Left lung (tissue), 10 donors: ENCODE results near the gene NHEJ1. TPM values are rescaled to one million over a fixed set of nuclear protein-coding genes. Genes with fewer than 3 reads are reported as not detected.
A peak's percentile ranks its signal among the peaks of the same experiment; 100 is the strongest.

Source experiments
- ATAC-seq: fragments of 200-7000 bp; cut with Tn5 transposase; one replicate; pipeline ENCODE4 v1.9.1; 2020; ENCODE audit warnings: moderate library complexity
- DNase-seq, 4 donors: peaks; one replicate each; pipeline ENCODE4 v3.0.0-alpha.2; 2013 to 2020
- H3K27ac ChIP-seq, 2 donors: fragments of 200-600 bp; sonication (generic) in 1 of 2; one replicate each; pipeline versions ENCODE4 v1.5.0 to v1.8.0; 2020 to 2021
- H3K27me3 ChIP-seq, 2 donors: fragments of 200-600 bp; sonication (generic) in 1 of 2; one replicate each; pipeline versions ENCODE4 v1.5.0 to v1.8.0; 2020 to 2021
- H3K36me3 ChIP-seq, 2 donors: fragments of 200-600 bp; sonication (generic) in 1 of 2; one replicate each; pipeline versions ENCODE4 v1.5.0 to v1.8.0; 2020 to 2021
- H3K4me1 ChIP-seq, 2 donors: fragments of 200-600 bp; one replicate each; pipeline ENCODE4 v1.8.0; 2021
- H3K4me3 ChIP-seq, 2 donors: fragments of 200-600 bp; sonication (generic) in 1 of 2; one replicate each; pipeline versions ENCODE4 v1.5.0 to v1.8.0; 2020 to 2021; ENCODE audit warnings: mild to moderate bottlenecking in 1 of 2
- H3K9me3 ChIP-seq, 2 donors: fragments of 200-600 bp; sonication (generic) in 1 of 2; one replicate each; pipeline versions ENCODE4 v1.5.0 to v1.8.0; 2020 to 2021
- intact Hi-C, 2 donors: fragments of 100-400 bp; cut with DNase I; formaldehyde crosslinking; loops; one replicate each; pipeline versions ENCODE4 v1.11.2 to v1.14.2; 2022
- polyA plus RNA-seq, 6 donors: library from polyadenylated mRNA; unstranded; fragments of 120-200 nt; gene quantifications; one replicate each; pipeline ENCODE4 v1.2.1, GENCODE V29; 2013; ENCODE audit not compliant: insufficient read length in 6 of 6
- total RNA-seq, 2 donors: library from RNA; stranded (reverse); fragmentation: NEBNext Ultra II Directional; extraction: Animal tissue kit (Norgen Biotek cat#: 25700); gene quantifications; one replicate each; pipeline ENCODE4 v1.2.1, GENCODE V29; 2021
- TF ChIP-seq, protein P1 (sequence below), 2 donors: fragments of 200-600 bp; sonication (generic) in 1 of 2; IDR thresholded peaks; one replicate each; pipeline versions ENCODE4 v1.5.0 to v1.8.0; 2021; ENCODE audit warnings: antibody characterized with exemption in 2 of 2
- donor health status: DM: no; HTN: yes; CAD: no.
- donor health status: DM: no; HTN: no; CAD: no.

NHEJ1 gene
- total and polyA plus RNA-seq, 8 donors = 14.0 to 20.9 (median 18.2) TPM

GRCh38 chr2:219197388-219197787 is 36.8 kb upstream of the NHEJ1 start:
- DNase-seq (no peak), ATAC-seq (no peak)
- Histone ChIP-seq H3K27ac (no peak overlapping the region), H3K4me3 (no peak overlapping the region), H3K27me3 (peaks cover 0 to 27% of the 10 kb centered on the region in 2 donors), H3K9me3 (no peaks in the 10 kb centered on the region), H3K36me3 (no peaks in the 10 kb centered on the region), H3K4me1 (no peaks in the 10 kb centered on the region)
- TF ChIP-seq, protein P1, sequence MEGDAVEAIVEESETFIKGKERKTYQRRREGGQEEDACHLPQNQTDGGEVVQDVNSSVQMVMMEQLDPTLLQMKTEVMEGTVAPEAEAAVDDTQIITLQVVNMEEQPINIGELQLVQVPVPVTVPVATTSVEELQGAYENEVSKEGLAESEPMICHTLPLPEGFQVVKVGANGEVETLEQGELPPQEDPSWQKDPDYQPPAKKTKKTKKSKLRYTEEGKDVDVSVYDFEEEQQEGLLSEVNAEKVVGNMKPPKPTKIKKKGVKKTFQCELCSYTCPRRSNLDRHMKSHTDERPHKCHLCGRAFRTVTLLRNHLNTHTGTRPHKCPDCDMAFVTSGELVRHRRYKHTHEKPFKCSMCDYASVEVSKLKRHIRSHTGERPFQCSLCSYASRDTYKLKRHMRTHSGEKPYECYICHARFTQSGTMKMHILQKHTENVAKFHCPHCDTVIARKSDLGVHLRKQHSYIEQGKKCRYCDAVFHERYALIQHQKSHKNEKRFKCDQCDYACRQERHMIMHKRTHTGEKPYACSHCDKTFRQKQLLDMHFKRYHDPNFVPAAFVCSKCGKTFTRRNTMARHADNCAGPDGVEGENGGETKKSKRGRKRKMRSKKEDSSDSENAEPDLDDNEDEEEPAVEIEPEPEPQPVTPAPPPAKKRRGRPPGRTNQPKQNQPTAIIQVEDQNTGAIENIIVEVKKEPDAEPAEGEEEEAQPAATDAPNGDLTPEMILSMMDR (IDR thresholded peaks at IDR 0.05) = no peak
- intact Hi-C loops = no loop called here

GRCh38 chr2:219186754-219187456 is 26.3 kb upstream of the NHEJ1 start:
- H3K27me3 ChIP-seq = no peaks in the 10 kb centered on the region
- H3K4me3 ChIP-seq = no peak overlapping the region
- peaks cover 0 to 12% of the 10 kb centered on the region in 2 donors for H3K4me1 ChIP-seq
- ATAC-seq = no peak
- TF ChIP-seq, protein P1 (IDR thresholded peaks at IDR 0.05) = no peak
- intact Hi-C loops = no loop called here
- no peaks in the 10 kb centered on the region for H3K9me3 ChIP-seq
- H3K36me3 ChIP-seq = peaks cover 0 to 43% of the 10 kb centered on the region in 2 donors
- no peak for DNase-seq
- no peak overlapping the region for H3K27ac ChIP-seq

DNA sequence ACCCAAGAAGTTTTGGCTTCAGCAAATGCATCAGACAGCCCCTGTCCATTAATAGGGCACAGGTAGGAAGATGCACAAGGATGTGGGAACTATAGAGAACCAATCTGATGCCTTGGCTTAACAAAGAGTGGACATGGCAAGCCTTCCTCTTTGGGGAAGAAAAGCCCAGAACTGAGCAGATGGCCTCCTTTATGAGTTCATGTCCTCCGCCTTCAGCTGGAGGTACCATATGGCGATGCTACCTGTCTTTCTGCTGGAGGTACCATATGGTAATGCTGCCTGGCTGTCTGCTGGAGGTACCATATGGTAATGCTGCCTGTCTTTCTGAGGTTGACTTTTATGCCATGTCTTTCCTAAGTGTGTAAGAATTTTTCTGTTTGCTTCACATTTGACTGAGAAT is 23.5 kb upstream of the NHEJ1 start:
- H3K27me3 ChIP-seq = no peaks in the 10 kb centered on the region
- no peak for DNase-seq
- peaks cover 0 to 66% of the 10 kb centered on the region in 2 donors for H3K36me3 ChIP-seq
- H3K27ac ChIP-seq = no peak overlapping the region
- TF ChIP-seq, protein P1 (IDR thresholded peaks at IDR 0.05) = no peak
- ATAC-seq = no peak
- intact Hi-C loops = no loop called here
- no peaks in the 10 kb centered on the region for H3K9me3 ChIP-seq
- no peak overlapping the region for H3K4me3 ChIP-seq
- peaks cover 4 to 37% of the 10 kb centered on the region in 2 donors for H3K4me1 ChIP-seq

DNA sequence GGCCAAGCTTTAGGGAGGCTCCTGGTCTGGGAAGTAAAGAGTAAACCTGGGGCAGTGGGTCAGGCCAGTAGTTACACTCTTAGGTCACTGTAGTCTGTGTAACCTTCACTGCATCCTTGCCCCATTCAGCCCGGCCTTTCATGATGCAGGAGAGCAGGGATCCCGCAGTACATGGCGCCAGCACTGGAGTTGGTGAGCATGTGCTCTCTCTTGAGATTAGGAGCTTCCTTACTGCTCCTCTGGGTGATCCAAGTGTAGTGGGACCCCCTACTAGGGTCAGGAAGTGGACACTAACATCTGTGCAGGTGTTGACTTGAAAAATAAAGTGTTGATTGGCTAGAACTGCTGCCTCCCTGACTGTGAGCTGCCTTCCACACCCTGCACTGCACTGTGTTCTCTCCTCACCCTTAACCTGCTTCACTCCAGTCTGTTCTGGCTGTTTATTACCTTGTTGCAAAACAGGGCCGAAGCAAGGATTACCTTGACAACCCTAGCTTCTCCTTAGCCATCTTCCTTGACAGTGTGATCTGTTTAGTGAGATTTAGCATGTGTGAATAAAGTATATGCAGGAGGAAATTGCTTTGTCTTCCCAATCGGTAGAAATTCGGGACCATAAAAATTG is 22.6 kb upstream of the NHEJ1 start:
- no peaks in the 10 kb centered on the region for H3K9me3 ChIP-seq
- peaks cover 8 to 43% of the 10 kb centered on the region in 2 donors for H3K4me1 ChIP-seq
- TF ChIP-seq, protein P1 (IDR thresholded peaks at IDR 0.05) = no peak
- no peak overlapping the region for H3K27ac ChIP-seq
- H3K4me3 ChIP-seq = no peak overlapping the region
- no peak for DNase-seq
- H3K36me3 ChIP-seq = peaks cover 0 to 66% of the 10 kb centered on the region in 2 donors
- intact Hi-C loops = no loop called here
- no peaks in the 10 kb centered on the region for H3K27me3 ChIP-seq
- ATAC-seq = no peak

- H3K9me3 ChIP-seq = no peaks in the 10 kb centered on the region
- H3K27ac ChIP-seq = peak overlapping the region in 1 of 2 donors; percentile 34
- ATAC-seq (no peak), DNase-seq (no peak)
- intact Hi-C loops = no loop called here
- peaks cover 8 to 43% of the 10 kb centered on the region in 2 donors for H3K4me1 ChIP-seq
- TF ChIP-seq, protein P1 (IDR thresholded peaks at IDR 0.05) = no peak
- H3K4me3 ChIP-seq = no peak overlapping the region
- no peaks in the 10 kb centered on the region for H3K27me3 ChIP-seq
- peaks cover 0 to 66% of the 10 kb centered on the region in 2 donors for H3K36me3 ChIP-seq
Observed at GRCh38 chr2:219182331-219183150, 21.9 kb upstream of the NHEJ1 start.
